H54 (cell line): Measurements from ENCODE around the gene DROSHA.

Experiments used
- DNase-seq: peaks from one replicate; pipeline ENCODE4 v3.0.0; 2011; ENCODE audit warnings: low spot score, mixed read lengths; ENCODE audit not compliant: insufficient read length
- FAIRE-seq: peaks from 3 replicates; lab custom pipeline; 2011; peaks lifted over from hg19 to GRCh38; lab: Jason Lieb, UNC
- POLR2A ChIP-seq: IDR thresholded peaks from 2 replicates; pipeline ENCODE4 v1.6.1; 2011; ENCODE audit warnings: low read depth, mild to moderate bottlenecking, low read length

The DROSHA gene

GRCh38 chr5:31433229-31433628, 98.7 kb downstream of the DROSHA start:
- DNase-seq: no peak
- TF ChIP-seq POLR2A: no peak
- no peak for FAIRE-seq

GRCh38 chr5:31427724-31428309, 104.1 kb downstream of the DROSHA start:
- TF ChIP-seq POLR2A: no peak
- DNase-seq: no peak
- peak; percentile 11 for FAIRE-seq

- peak; percentile 33 for FAIRE-seq
- no peak for TF ChIP-seq POLR2A
- no peak for DNase-seq
Observed at GRCh38 chr5:31427013-31427723, 104.7 kb downstream of the DROSHA start.

- FAIRE-seq: no peak
- DNase-seq: no peak
Observed at GRCh38 chr5:31421806-31422586, 109.9 kb downstream of the DROSHA start.

GRCh38 chr5:31417512-31417911, 114.4 kb downstream of the DROSHA start:
- no peak for TF ChIP-seq POLR2A
- FAIRE-seq: no peak
- DNase-seq: no peak

More at GRCh38 chr5:31421806-31422586, 109.9 kb downstream of the DROSHA start:
- no peak for TF ChIP-seq POLR2A

- no peak for DNase-seq
- FAIRE-seq: no peak
- TF ChIP-seq POLR2A: no peak
Observed at GRCh38 chr5:31416547-31416946, 115.3 kb downstream of the DROSHA start.

- FAIRE-seq (no peak), DNase-seq (no peak)
- no peak for TF ChIP-seq POLR2A
Observed at GRCh38 chr5:31415960-31416359, 115.9 kb downstream of the DROSHA start.

GRCh38 chr5:31415009-31415923, 116.6 kb downstream of the DROSHA start:
- FAIRE-seq (no peak), DNase-seq (no peak)
- TF ChIP-seq POLR2A: no peak

GRCh38 chr5:31413030-31413812, 118.7 kb downstream of the DROSHA start:
- DNase-seq: no peak
- no peak for TF ChIP-seq POLR2A
- no peak for FAIRE-seq

GRCh38 chr5:31412324-31412723, 119.6 kb downstream of the DROSHA start:
- FAIRE-seq (no peak), DNase-seq (no peak)
- TF ChIP-seq POLR2A: no peak

GRCh38 chr5:31410089-31410488, 121.8 kb downstream of the DROSHA start:
- TF ChIP-seq POLR2A: no peak
- no peak for DNase-seq
- no peak for FAIRE-seq

GRCh38 chr5:31408814-31409213, 123.1 kb downstream of the DROSHA start:
- TF ChIP-seq POLR2A: no peak
- DNase-seq (peak; percentile 24), FAIRE-seq (peak; percentile 92)
